ENCODE data around the gene CCDC149.

CCDC149 gene

GRCh38 chr4:24771241-24771640 is 141.6 kb downstream of the CCDC149 start:
- Histone ChIP-seq H3K79me2 (ENCODE audit: low read length) (no peaks in the 10 kb centered on the region), H3K4me2 (ENCODE audit: low read depth, low read length) (no peak overlapping the region), H3K9ac (ENCODE audit: low read length) (no peak overlapping the region), H2AFZ (ENCODE audit: low read length) (no peak overlapping the region), H3K36me3 (replicated peaks; ENCODE audit: insufficient read depth, low read length) (no peaks in the 10 kb centered on the region), H3K27ac (ENCODE audit: low read length) (no peak overlapping the region), H4K20me1 (ENCODE audit: insufficient read depth, low read length) (no peaks in the 10 kb centered on the region), H3K4me1 (ENCODE audit: low read length) (no peaks in the 10 kb centered on the region), H3K27me3 (replicated peaks; ENCODE audit: insufficient read depth, low read length) (no peaks in the 10 kb centered on the region), H3K9me2 (replicated peaks; ENCODE audit: insufficient read depth, low read length) (no peaks in the 10 kb centered on the region), H3F3A (ENCODE audit: insufficient read depth, low read length) (no peaks in the 10 kb centered on the region), H3K4me3 (ENCODE audit: low read length) (no peak overlapping the region), H3K9me3 (replicated peaks; ENCODE audit: insufficient read depth, low read length) (no peaks in the 10 kb centered on the region)
- TF ChIP-seq EZH2 (optimal IDR thresholded peaks at IDR 0.05; ENCODE audit: low read depth, low read length), result no peak
- no peak for TF ChIP-seq EZH2phosphoT487 (IDR thresholded peaks at IDR 0.05; ENCODE audit: low read length)
- no peak for TF ChIP-seq CTCF (IDR thresholded peaks at IDR 0.05; ENCODE audit: low read length)
- DNase-seq, result no peak

- Histone ChIP-seq H3K79me2 (ENCODE audit: low read length) (no peaks in the 10 kb centered on the region), H3F3A (ENCODE audit: insufficient read depth, low read length) (no peaks in the 10 kb centered on the region), H3K9ac (ENCODE audit: low read length) (no peak overlapping the region), H3K27ac (ENCODE audit: low read length) (no peak overlapping the region), H2AFZ (ENCODE audit: low read length) (no peak overlapping the region), H4K20me1 (ENCODE audit: insufficient read depth, low read length) (no peaks in the 10 kb centered on the region), H3K36me3 (replicated peaks; ENCODE audit: insufficient read depth, low read length) (no peaks in the 10 kb centered on the region), H3K4me2 (ENCODE audit: low read depth, low read length) (no peak overlapping the region), H3K9me3 (replicated peaks; ENCODE audit: insufficient read depth, low read length) (no peaks in the 10 kb centered on the region), H3K4me1 (ENCODE audit: low read length) (peaks cover 3% of the 10 kb centered on the region), H3K4me3 (ENCODE audit: low read length) (no peak overlapping the region), H3K27me3 (replicated peaks; ENCODE audit: insufficient read depth, low read length) (no peaks in the 10 kb centered on the region), H3K9me2 (replicated peaks; ENCODE audit: insufficient read depth, low read length) (no peaks in the 10 kb centered on the region)
- TF ChIP-seq CTCF (IDR thresholded peaks at IDR 0.05; ENCODE audit: low read length) (no peak), EZH2phosphoT487 (IDR thresholded peaks at IDR 0.05; ENCODE audit: low read length) (no peak), EZH2 (optimal IDR thresholded peaks at IDR 0.05; ENCODE audit: low read depth, low read length) (no peak)
- no peak for DNase-seq
Measured at GRCh38 chr4:24770667-24771066, 142.2 kb downstream of the CCDC149 start.

GRCh38 chr4:24770032-24770584 is 142.7 kb downstream of the CCDC149 start:
- no peaks in the 10 kb centered on the region for H3F3A ChIP-seq (ENCODE audit: insufficient read depth, low read length)
- H3K4me1 ChIP-seq (ENCODE audit: low read length), result peaks cover 8% of the 10 kb centered on the region
- no peaks in the 10 kb centered on the region for H3K36me3 ChIP-seq (replicated peaks; ENCODE audit: insufficient read depth, low read length)
- no peaks in the 10 kb centered on the region for H4K20me1 ChIP-seq (ENCODE audit: insufficient read depth, low read length)
- H3K27me3 ChIP-seq (replicated peaks; ENCODE audit: insufficient read depth, low read length), result no peaks in the 10 kb centered on the region
- H3K9me2 ChIP-seq (replicated peaks; ENCODE audit: insufficient read depth, low read length), result no peaks in the 10 kb centered on the region
- no peak for TF ChIP-seq CTCF (IDR thresholded peaks at IDR 0.05; ENCODE audit: low read length)
- no peak for TF ChIP-seq EZH2 (optimal IDR thresholded peaks at IDR 0.05; ENCODE audit: low read depth, low read length)
- TF ChIP-seq EZH2phosphoT487 (IDR thresholded peaks at IDR 0.05; ENCODE audit: low read length), result no peak
- H3K4me3 ChIP-seq (ENCODE audit: low read length), result no peak overlapping the region
- H3K27ac ChIP-seq (ENCODE audit: low read length), result no peak overlapping the region
- no peaks in the 10 kb centered on the region for H3K9me3 ChIP-seq (replicated peaks; ENCODE audit: insufficient read depth, low read length)
- no peak overlapping the region for H2AFZ ChIP-seq (ENCODE audit: low read length)
- no peaks in the 10 kb centered on the region for H3K79me2 ChIP-seq (ENCODE audit: low read length)
- no peak overlapping the region for H3K9ac ChIP-seq (ENCODE audit: low read length)
- no peak overlapping the region for H3K4me2 ChIP-seq (ENCODE audit: low read depth, low read length)
- DNase-seq, result no peak
